ENCODE results near the gene TNS3. TPM values are rescaled to one million over a fixed set of nuclear protein-coding genes. Genes with fewer than 3 reads are reported as not detected.
A peak's percentile ranks its signal among the peaks of the same experiment; 100 is the strongest.

TNS3 gene
- total and polyA plus RNA-seq, 2 of the 13 experiments (the other 11 are each of a cell fraction or from before 2014, with no cell fraction given): 52.9 to 55.7 TPM

GRCh38 chr7:47539398-47540052 lies 42.4 kb downstream of the TNS3 start (continued):
- peak; percentile 65; the same call in 1 of the 2 replicates for TF ChIP-seq RXRA (CRISPR knock-in tag; IDR thresholded peaks at IDR 0.05)
- TF ChIP-seq BCL6 (CRISPR knock-in tag; IDR thresholded peaks at IDR 0.05): peak; percentile 57; the same call in 1 of the 2 replicates
- peak; percentile 44; the same call in 1 of the 2 replicates for TF ChIP-seq CREM (IDR thresholded peaks at IDR 0.05)
- no peak for TF ChIP-seq CREM (CRISPR knock-in tag; IDR thresholded peaks at IDR 0.05)
- TF ChIP-seq TAF1 (CRISPR knock-in tag; IDR thresholded peaks at IDR 0.05): peak; percentile 24; the same call in 1 of the 2 replicates
- TF ChIP-seq FOXA1 (IDR thresholded peaks at IDR 0.05): no peak
- peak; percentile 30; the same call in 1 of the 2 replicates for TF ChIP-seq FOXA1 (CRISPR knock-in tag; IDR thresholded peaks at IDR 0.05)
- peak; percentile 12; the same call in 1 of the 2 replicates for TF ChIP-seq FOSL1 (CRISPR knock-in tag; IDR thresholded peaks at IDR 0.05; ENCODE audit: borderline replicate concordance)
- TF ChIP-seq ZNF207 (IDR thresholded peaks at IDR 0.05; ENCODE audit: borderline replicate concordance): no peak
- TF ChIP-seq ELK4 (CRISPR knock-in tag; IDR thresholded peaks at IDR 0.05; ENCODE audit: borderline replicate concordance): no peak
- TF ChIP-seq ZNF878 (CRISPR knock-in tag; IDR thresholded peaks at IDR 0.05): peak; percentile 88; the same call in 1 of the 2 replicates
- peak; percentile 55; the same call in 1 of the 2 replicates for TF ChIP-seq NCOA2 (CRISPR knock-in tag; IDR thresholded peaks at IDR 0.05)
- TF ChIP-seq SOX13 (IDR thresholded peaks at IDR 0.05): no peak
- TF ChIP-seq SOX13 (CRISPR knock-in tag; conservative IDR thresholded peaks at IDR 0.05 in 1 of 2, IDR thresholded peaks at IDR 0.05 in 1 of 2): peak in 1 of 2 experiments; percentile 68; a peak in 2 of 4 replicates
- peak; percentile 65; the same call in 1 of the 2 replicates for TF ChIP-seq FOSL2 (CRISPR knock-in tag; IDR thresholded peaks at IDR 0.05)
- TF ChIP-seq THAP9 (CRISPR knock-in tag; IDR thresholded peaks at IDR 0.05; ENCODE audit: borderline replicate concordance): peak; percentile 69; the same call in 1 of the 2 replicates
- peak; percentile 31; the same call in 1 of the 2 replicates for TF ChIP-seq NFYB (CRISPR knock-in tag; IDR thresholded peaks at IDR 0.05)
- peak; percentile 55 to 63 for TF ChIP-seq POLR2A (IDR thresholded peaks at IDR 0.05; ENCODE audit: insufficient read depth in 1 of 2, low read depth in 2 of 2, low read length in 2 of 2)
- TF ChIP-seq ZNF44 (CRISPR knock-in tag; IDR thresholded peaks at IDR 0.05): no peak; the same call in 1 of the 2 replicates
- TF ChIP-seq ZFP36 (IDR thresholded peaks at IDR 0.05; ENCODE audit: borderline replicate concordance, low read depth, low read length, partially characterized antibody): no peak
- no peak for TF ChIP-seq NONO (IDR thresholded peaks at IDR 0.05)
- 0 out of 2 replicates have a peak, but pooled peaks have one; percentile 14 for TF ChIP-seq NONO (CRISPR knock-in tag; conservative IDR thresholded peaks at IDR 0.05)
- TF ChIP-seq PPARG (CRISPR knock-in tag; conservative IDR thresholded peaks at IDR 0.05): peak; percentile 41
- TF ChIP-seq POLR2AphosphoS5 (IDR thresholded peaks at IDR 0.05; ENCODE audit: low read depth, low read length): peak; percentile 70
- TF ChIP-seq PATZ1 (CRISPR knock-in tag; IDR thresholded peaks at IDR 0.05): peak; percentile 80
- TF ChIP-seq NR2F2 (IDR thresholded peaks at IDR 0.05; ENCODE audit: borderline replicate concordance, low read depth): peak; percentile 20; the same call in 1 of the 2 replicates

Measured in HepG2 (cell line).